NCI-H2227 (cell line): Measurements from ENCODE around the gene WDR75.

Experiments
- DNase-seq: peaks from one replicate; lab custom pipeline; 2025; ENCODE audit not compliant: unreplicated experiment; lab: John Stamatoyannopoulos, UW

WDR75 gene

DNA sequence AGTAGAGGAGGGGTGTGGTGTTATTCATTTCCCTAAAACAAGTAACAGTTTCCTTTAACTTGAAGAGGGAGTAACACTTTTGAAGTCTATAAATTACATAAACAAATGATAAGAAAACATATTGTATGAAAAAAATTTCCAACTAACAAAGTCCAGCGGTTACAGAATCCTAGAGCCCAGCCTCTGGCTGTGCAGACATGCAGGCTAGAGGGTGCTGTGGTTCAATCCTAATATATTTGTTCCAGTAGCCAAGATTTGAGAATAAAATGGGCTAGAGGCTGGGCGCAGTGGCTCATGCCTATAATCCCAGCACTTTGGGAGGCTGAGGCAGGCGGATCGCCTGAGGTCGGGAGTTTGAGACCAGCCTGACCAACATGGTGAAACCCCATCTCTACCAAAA, 56.9 kb downstream of the WDR75 start:
- no peak for DNase-seq

DNA sequence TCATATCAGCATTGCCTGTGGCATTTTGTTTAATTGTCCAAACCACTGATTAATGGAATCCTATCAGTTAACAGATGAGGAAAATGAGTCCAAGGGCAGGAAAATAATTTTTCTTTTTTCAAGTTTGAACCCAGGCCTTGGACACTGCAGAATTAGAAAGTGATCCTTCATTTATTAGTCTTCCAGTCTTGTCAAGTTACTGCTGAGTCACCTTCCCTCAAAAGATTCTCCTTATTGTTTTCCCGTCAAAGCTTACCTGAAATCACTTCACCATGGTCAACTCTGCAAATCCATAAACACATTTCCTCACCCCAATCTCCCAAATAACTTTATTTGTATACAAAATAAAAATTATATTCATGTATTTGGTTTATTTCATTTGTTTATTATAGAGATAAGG, 57.9 kb downstream of the WDR75 start:
- no peak for DNase-seq

GRCh38 chr2:189500456-189501160, 59.3 kb downstream of the WDR75 start:
- no peak for DNase-seq

- DNase-seq: no peak
Observed at GRCh38 chr2:189501487-189501886, 60.2 kb downstream of the WDR75 start.

GRCh38 chr2:189502714-189503113, 61.4 kb downstream of the WDR75 start:
- no peak for DNase-seq

- no peak for DNase-seq
Observed at GRCh38 chr2:189504238-189504637, 63.0 kb downstream of the WDR75 start.

DNA sequence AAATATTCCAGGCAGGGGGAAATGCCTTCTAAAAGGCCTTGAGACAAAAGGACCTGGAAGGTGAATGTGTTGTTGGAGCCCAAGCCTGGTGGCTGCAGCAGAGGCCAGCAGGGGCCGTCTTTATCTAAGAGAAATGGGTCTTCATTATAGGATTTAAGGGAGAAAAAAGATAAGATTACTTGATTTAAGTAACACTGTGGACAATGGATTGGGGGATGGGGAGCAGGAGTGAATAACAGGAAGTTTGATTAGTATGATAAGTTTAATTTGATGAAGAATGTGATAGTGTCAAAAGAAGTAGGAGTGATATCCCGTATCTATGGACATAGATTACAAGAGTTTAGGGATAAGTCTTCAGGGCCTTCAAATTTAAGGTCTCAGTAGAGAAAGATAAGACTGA, 64.2 kb downstream of the WDR75 start:
- DNase-seq: no peak

- DNase-seq: no peak
Observed at GRCh38 chr2:189506514-189506976, 65.3 kb downstream of the WDR75 start.

- no peak for DNase-seq
Observed at GRCh38 chr2:189511210-189511959, 70.1 kb downstream of the WDR75 start.

GRCh38 chr2:189511960-189512319, 70.7 kb downstream of the WDR75 start:
- no peak for DNase-seq

DNA sequence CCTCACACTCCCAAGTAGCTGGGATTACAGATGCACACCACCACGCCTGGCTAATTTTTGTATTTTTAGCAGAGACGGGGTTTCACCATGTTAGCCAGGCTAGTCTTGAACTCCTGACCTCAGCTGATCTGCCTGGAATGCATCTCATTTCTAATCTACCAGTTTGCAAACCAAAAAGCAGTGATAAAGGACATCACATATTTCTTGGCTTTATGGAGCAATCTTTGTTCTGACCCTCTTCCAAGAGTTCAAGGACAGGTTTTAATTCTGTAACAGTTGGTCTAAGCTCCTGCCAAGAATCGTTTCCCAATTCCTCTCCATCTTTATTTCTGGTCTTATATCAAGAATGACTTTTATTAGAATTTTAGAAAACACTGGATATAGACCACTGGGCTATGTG, 71.6 kb downstream of the WDR75 start:
- DNase-seq: no peak

DNA sequence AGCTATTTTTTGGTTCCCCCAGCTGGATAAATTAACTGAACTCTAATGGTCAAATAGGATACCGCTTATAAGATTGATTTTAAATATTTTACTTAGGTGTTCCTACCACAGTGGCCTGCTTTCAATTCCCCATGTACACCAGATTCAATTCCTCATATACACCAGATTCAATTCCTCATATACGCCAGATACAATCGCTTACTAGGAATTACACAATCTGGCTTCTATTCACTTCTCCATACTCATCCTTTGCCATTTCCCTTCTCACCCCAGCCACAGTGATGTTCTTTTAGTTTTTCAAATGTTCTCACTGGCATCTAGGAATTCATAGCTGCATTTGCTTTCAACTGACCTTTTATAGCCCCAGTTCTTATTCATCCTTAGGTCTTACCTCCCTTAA, 72.8 kb downstream of the WDR75 start:
- DNase-seq: no peak

DNA sequence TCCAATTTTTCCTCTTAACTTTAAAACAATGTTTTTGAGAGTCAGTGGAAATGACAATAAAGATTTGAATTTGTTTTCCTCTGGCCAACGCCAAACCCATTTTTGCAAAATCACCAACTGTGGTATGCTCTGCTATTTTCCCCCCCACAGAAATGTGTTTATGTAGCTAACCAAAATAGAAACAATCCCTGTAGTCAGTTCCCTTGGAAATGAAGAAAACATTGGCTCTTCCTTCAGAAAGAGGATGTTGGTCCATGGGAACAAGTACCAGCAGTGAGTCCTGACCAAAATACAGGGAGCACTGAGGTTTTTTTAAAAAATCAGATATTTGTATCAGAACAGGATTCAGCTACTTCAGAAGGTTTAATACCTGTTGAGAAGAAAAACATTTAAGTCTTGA, 74.0 kb downstream of the WDR75 start:
- DNase-seq: no peak

GRCh38 chr2:189516546-189516945, 75.3 kb downstream of the WDR75 start:
- no peak for DNase-seq

DNA sequence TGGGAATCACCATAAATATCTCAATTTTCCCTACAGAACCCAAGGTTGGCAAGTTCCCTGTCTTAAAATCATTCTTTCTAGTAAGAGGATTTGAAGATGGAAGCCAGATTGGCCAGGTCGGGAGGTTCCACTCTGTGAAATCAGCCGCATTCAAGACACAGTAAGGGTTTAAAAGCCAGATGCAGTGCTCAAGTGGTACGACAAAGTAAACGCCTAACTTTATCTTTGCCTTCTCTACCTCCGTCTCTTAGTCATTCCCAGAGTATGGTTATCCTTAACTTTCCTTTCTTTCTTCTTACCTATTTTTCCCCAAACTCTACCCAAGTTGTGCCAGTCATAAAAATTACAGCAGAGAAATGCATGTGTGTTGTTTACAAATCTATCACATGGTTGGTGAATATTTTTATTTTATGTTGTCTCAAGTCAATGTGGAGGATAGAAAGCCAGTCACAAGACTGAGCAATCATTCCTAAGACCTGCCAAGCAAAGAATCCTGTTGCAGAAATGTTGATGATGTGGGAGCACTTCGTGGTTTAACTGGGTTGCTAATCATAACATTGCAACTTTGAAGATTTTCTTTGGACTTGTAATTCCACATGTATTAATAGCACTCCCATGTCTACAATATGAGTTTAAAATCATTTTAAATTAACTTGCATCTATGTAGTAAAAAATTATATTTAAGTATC, 76.7 kb downstream of the WDR75 start:
- no peak for DNase-seq

DNA sequence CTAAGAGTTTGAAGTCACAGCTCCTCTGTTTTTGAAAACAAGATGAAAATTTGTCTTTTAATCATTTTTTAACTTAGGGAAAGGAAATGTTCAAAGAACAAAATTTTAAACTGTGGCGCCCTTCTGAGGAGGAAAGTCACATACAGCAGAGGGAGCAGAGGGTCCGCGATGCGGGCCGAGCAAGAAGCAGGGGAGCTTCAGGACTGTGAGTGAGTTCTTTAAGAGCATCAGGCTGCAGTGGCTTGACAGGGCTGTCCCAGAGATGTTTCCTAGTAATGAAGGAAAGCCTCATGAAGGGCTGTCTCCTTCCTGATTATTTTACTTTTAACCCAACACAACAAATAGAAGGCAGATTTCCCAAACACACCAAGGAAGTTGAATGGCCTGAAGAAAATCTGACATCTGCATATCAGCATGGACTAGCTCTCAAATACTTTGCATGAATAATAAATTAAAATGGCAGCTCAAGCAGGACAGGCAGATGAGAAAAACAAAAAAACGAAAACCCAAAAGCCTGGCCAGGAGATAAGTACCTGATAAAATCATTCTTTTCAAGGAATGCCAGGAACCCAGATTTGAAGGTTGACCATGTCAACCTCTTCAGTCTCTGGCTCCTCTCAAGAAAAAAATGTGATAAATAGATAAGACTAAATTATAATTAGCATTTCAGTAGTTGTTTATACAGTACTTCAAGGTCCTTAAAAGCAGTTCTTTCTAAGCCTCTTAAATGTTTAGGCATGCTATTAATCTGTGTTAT, 78.5 kb downstream of the WDR75 start:
- DNase-seq: no peak

GRCh38 chr2:189521699-189522434, 80.6 kb downstream of the WDR75 start:
- no peak for DNase-seq

- no peak for DNase-seq
Observed at GRCh38 chr2:189522435-189523151, 81.3 kb downstream of the WDR75 start.

- no peak for DNase-seq
Observed at GRCh38 chr2:189524746-189525145, 83.5 kb downstream of the WDR75 start.
